SK-N-MC (cell line): ENCODE results near the gene ZNF143.

Experiments used
- EZH2 ChIP-seq: fragments of 200-600 bp; sonication (generic); IDR thresholded peaks from one replicate; pipeline ENCODE4 v1.6.1; 2017; ENCODE audit warnings: antibody characterized with exemption
- POLR2AphosphoS5 ChIP-seq: IDR thresholded peaks from 2 replicates; pipeline ENCODE4 v1.6.1; 2012; ENCODE audit warnings: mild to moderate bottlenecking, low read depth, low read length, borderline replicate concordance

GRCh38 chr11:9462172-9462799, 1.5 kb downstream of the ZNF143 start:
- TF ChIP-seq POLR2AphosphoS5: no peak
- no peak for TF ChIP-seq EZH2
